Measurements from ENCODE around the gene OR51L1.

DNA sequence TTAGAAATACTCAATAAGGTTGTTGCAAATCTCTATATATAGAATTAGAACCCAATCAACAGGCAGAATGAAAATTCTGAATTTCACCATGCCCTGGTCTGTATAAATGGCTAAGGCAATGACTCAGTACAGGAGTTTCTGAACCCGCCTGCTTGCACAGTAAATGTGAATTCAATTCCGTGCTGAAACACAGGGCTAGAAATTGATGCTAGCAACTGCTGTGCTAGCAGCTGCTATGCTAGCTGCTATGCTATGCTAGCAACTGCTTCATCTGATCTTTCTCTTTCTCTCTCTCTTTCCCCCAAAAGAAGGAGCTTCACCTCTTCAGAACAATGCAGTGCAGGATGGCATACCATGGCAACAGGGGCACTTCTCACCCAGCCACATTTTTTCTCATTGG is 42.0 kb downstream of the OR51L1 start:
- TF ChIP-seq, protein P1, sequence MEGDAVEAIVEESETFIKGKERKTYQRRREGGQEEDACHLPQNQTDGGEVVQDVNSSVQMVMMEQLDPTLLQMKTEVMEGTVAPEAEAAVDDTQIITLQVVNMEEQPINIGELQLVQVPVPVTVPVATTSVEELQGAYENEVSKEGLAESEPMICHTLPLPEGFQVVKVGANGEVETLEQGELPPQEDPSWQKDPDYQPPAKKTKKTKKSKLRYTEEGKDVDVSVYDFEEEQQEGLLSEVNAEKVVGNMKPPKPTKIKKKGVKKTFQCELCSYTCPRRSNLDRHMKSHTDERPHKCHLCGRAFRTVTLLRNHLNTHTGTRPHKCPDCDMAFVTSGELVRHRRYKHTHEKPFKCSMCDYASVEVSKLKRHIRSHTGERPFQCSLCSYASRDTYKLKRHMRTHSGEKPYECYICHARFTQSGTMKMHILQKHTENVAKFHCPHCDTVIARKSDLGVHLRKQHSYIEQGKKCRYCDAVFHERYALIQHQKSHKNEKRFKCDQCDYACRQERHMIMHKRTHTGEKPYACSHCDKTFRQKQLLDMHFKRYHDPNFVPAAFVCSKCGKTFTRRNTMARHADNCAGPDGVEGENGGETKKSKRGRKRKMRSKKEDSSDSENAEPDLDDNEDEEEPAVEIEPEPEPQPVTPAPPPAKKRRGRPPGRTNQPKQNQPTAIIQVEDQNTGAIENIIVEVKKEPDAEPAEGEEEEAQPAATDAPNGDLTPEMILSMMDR (IDR thresholded peaks at IDR 0.05) = no peak
- no peak for TF ChIP-seq POLR2A (IDR thresholded peaks at IDR 0.05)

All from adrenal gland (tissue), 5 donors.